ENCODE data around the gene ARHGAP10.

ARHGAP10 gene

GRCh38 chr4:147955827-147956558 is 224.1 kb downstream of the ARHGAP10 start:
- no peak for DNase-seq (ENCODE audit: low read depth)

- no peak for DNase-seq (ENCODE audit: low read depth)
These were observed 225.6 kb downstream of the ARHGAP10 start for GRCh38 chr4:147957446-147957845.

GRCh38 chr4:147958057-147958456 is 226.2 kb downstream of the ARHGAP10 start:
- DNase-seq (ENCODE audit: low read depth), result no peak

- DNase-seq (ENCODE audit: low read depth), result no peak
These were observed 226.7 kb downstream of the ARHGAP10 start for GRCh38 chr4:147958489-147959065.

GRCh38 chr4:147960971-147961370 is 229.1 kb downstream of the ARHGAP10 start:
- no peak for DNase-seq (ENCODE audit: low read depth)

GRCh38 chr4:147963839-147964238 is 232.0 kb downstream of the ARHGAP10 start:
- DNase-seq (ENCODE audit: low read depth), result no peak

- no peak for DNase-seq (ENCODE audit: low read depth)
These were observed 232.5 kb downstream of the ARHGAP10 start for GRCh38 chr4:147964266-147964880.

GRCh38 chr4:147965056-147965455 is 233.2 kb downstream of the ARHGAP10 start:
- DNase-seq (ENCODE audit: low read depth), result no peak

- DNase-seq (ENCODE audit: low read depth), result no peak
These were observed 234.0 kb downstream of the ARHGAP10 start for GRCh38 chr4:147965873-147966272.

GRCh38 chr4:147968641-147969040 is 236.8 kb downstream of the ARHGAP10 start:
- DNase-seq (ENCODE audit: low read depth), result no peak

- DNase-seq (ENCODE audit: low read depth), result no peak
These were observed 237.9 kb downstream of the ARHGAP10 start for GRCh38 chr4:147969573-147970385.

- DNase-seq (ENCODE audit: low read depth), result no peak
These were observed 239.2 kb downstream of the ARHGAP10 start for GRCh38 chr4:147971116-147971515.

GRCh38 chr4:147975325-147975724 is 243.4 kb downstream of the ARHGAP10 start:
- DNase-seq (ENCODE audit: low read depth), result no peak

GRCh38 chr4:147975933-147976928 is 244.3 kb downstream of the ARHGAP10 start:
- DNase-seq (ENCODE audit: low read depth), result no peak

GRCh38 chr4:147980586-147980985 is 248.7 kb downstream of the ARHGAP10 start:
- no peak for DNase-seq (ENCODE audit: low read depth)

GRCh38 chr4:147981305-147981704 is 249.4 kb downstream of the ARHGAP10 start:
- peak; percentile 65 for DNase-seq (ENCODE audit: low read depth)

GRCh38 chr4:147984065-147984777 is 252.3 kb downstream of the ARHGAP10 start:
- DNase-seq (ENCODE audit: low read depth), result no peak

GRCh38 chr4:147984778-147985138 is 252.9 kb downstream of the ARHGAP10 start:
- no peak for DNase-seq (ENCODE audit: low read depth)

GRCh38 chr4:147985376-147985775 is 253.5 kb downstream of the ARHGAP10 start:
- DNase-seq (ENCODE audit: low read depth), result no peak

GRCh38 chr4:147987252-147987651 is 255.4 kb downstream of the ARHGAP10 start:
- DNase-seq (ENCODE audit: low read depth), result no peak

Measured in non-pigmented ciliary epithelial cell (primary cell).